GM12891 (cell line): ENCODE data around the gene ALOX12B.
A peak's percentile ranks its signal among the peaks of the same experiment; 100 is the strongest.
"Not testable (repeated sequence)": the region's sequence is repeated elsewhere in the genome, so short reads cannot be mapped to it uniquely, and the experiment has no call there.

Experiments
- DNase-seq: peaks from one replicate; pipeline ENCODE4 v3.0.0; 2011; ENCODE audit warnings: low spot score; ENCODE audit not compliant: insufficient read length
- FAIRE-seq: peaks from 2 replicates; lab custom pipeline; 2011; peaks lifted over from hg19 to GRCh38; lab: Jason Lieb, UNC
- PAX5 ChIP-seq: IDR thresholded peaks from 2 replicates; pipeline ENCODE4 v1.6.1; 2011; ENCODE audit warnings: low read length, moderate library complexity, mild to moderate bottlenecking; ENCODE audit not compliant: insufficient read depth, severe bottlenecking
- POLR2A ChIP-seq: IDR thresholded peaks from 2 replicates; pipeline ENCODE4 v1.6.1; 2011; ENCODE audit warnings: low read depth, low read length, control low read depth
- POLR2AphosphoS5 ChIP-seq: IDR thresholded peaks from 2 replicates; pipeline ENCODE4 v1.6.1; 2011; ENCODE audit warnings: low read depth, low read length, control low read depth
- POU2F2 ChIP-seq: IDR thresholded peaks from 2 replicates; pipeline ENCODE4 v1.6.1; 2011; ENCODE audit warnings: low read depth, mild to moderate bottlenecking, control low read depth, low read length, moderate library complexity
- SPI1 ChIP-seq: IDR thresholded peaks from 2 replicates; pipeline ENCODE4 v1.6.1; 2011; ENCODE audit warnings: low read depth, low read length, control low read depth
- TAF1 ChIP-seq: IDR thresholded peaks from 2 replicates; pipeline ENCODE4 v1.6.1; 2011; ENCODE audit warnings: low read depth, low read length, control low read depth

ALOX12B gene

GRCh38 chr17:8066841-8067775, 20.4 kb downstream of the ALOX12B start:
- FAIRE-seq (no peak), DNase-seq (no peak)
- TF ChIP-seq TAF1 (no peak), PAX5 (no peak), POLR2AphosphoS5 (no peak), POU2F2 (no peak), POLR2A (no peak), SPI1 (no peak)

- DNase-seq: no peak
- no peak for FAIRE-seq
- TF ChIP-seq POU2F2 (no peak), TAF1 (no peak), POLR2A (no peak), SPI1 (no peak), PAX5 (no peak), POLR2AphosphoS5 (no peak)
These were observed 22.9 kb downstream of the ALOX12B start for GRCh38 chr17:8064561-8065019.

GRCh38 chr17:8063761-8064534, 23.6 kb downstream of the ALOX12B start:
- no peak for FAIRE-seq
- no peak for TF ChIP-seq POU2F2
- no peak for TF ChIP-seq POLR2AphosphoS5
- no peak for TF ChIP-seq POLR2A
- TF ChIP-seq SPI1: no peak
- no peak for DNase-seq

DNA sequence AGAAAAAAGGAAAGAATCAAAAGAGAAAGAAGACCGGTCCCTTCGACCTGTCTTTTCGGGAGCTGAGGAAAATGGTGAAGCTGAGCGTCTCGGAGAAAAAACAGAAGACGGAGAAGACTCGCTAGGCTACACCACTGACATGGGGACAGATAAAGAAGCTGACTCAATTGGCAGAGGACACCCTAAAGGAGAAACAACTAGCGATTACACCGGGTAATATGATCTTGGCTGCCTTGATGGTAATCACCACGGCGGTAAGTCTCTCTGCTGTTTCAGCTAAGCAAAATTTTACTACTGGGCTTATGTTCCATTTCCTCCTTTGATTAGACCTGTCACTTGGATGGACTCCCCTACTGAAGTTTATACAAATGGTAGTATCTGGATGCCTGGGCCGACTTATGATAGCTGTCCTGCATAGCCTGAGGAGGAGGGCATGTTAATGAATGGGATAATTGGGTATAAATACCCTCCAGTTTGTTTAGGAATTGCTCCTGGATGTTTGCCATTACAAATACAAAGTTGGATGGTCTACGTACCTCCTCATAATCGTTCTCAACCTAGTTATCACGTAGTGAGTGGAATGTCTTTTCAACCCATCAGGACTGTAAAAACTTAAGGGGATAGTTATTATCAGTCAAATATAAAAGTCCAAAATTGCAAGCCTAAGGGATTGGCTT, 24.6 kb downstream of the ALOX12B start:
- no peak for DNase-seq
- no peak for FAIRE-seq
- TF ChIP-seq TAF1 (no peak), POLR2AphosphoS5 (no peak), SPI1 (no peak), POLR2A (no peak), POU2F2 (no peak), PAX5 (no peak)

DNA sequence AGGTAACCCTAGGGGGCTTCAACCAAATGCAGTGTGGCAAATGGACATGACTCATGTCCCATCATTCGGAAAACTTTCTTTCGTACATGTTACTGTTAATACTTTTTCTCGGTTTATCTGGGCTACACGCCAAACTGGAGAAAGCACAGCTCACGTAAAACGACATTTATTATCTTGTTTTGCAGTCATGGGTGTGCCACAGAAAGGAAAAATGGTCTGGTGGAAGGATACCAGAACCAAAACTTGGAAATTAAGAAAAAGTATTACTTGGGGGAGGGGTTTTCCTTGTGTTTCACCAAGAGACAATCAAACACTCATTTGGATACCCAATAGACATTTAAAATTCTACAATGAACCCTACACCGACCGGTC, 25.1 kb downstream of the ALOX12B start:
- FAIRE-seq (no peak), DNase-seq (no peak)
- TF ChIP-seq POU2F2 (no peak), SPI1 (no peak), TAF1 (no peak), PAX5 (no peak), POLR2A (no peak), POLR2AphosphoS5 (no peak)

DNA sequence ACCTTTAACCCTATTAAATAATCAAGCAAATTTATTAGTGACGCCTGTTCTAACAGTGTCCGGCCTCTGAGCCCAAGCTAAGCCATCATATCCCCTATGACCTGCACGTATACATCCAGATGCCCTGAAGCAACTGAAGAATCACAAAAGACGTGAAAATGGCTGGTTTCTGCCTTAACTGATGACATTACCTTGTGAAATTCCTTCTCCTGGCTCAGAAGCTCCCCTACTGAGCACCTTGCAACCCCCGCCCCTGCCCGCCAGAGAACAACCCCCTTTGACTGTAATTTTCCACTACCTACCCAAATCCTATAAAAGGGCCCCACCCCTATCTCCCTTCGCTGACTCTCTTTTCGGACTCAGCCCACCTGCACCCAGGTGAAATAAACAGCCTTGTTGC, 25.7 kb downstream of the ALOX12B start:
- not testable (repeated sequence) for FAIRE-seq, DNase-seq

GRCh38 chr17:8060274-8060673, 27.2 kb downstream of the ALOX12B start:
- TF ChIP-seq POLR2AphosphoS5 (no peak), TAF1 (no peak), POU2F2 (no peak), POLR2A (no peak), PAX5 (no peak), SPI1 (no peak)
- DNase-seq (no peak), FAIRE-seq (peak; percentile 84)

DNA sequence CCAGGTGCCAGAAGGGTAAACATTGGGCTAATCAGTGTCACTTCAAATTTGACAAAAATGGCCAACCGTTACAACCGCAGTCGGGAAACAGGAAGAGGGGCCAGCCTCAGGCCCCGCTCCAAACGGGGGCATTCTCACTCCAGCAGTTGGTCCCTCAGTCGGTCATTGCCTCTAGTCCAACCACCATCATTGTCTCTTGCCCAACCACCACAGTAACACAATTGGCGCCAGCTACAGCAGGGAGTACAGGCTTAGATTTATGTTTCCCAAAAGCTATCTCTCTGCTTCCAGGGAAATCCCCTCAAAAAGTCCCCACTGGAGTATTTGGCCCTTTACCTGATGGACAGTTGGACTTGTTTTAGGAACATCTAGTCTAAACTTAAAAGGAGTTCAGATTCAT, 28.4 kb downstream of the ALOX12B start:
- DNase-seq (no peak), FAIRE-seq (no peak)
- no peak for TF ChIP-seq POLR2AphosphoS5
- no peak for TF ChIP-seq POLR2A
- no peak for TF ChIP-seq TAF1
- no peak for TF ChIP-seq SPI1
- TF ChIP-seq POU2F2: no peak
- TF ChIP-seq PAX5: no peak

GRCh38 chr17:8057691-8058114, 29.8 kb downstream of the ALOX12B start:
- no peak for DNase-seq
- no peak for TF ChIP-seq TAF1
- FAIRE-seq: peak; percentile 97

- DNase-seq: no peak
- no peak for FAIRE-seq
- TF ChIP-seq POLR2A: no peak
- TF ChIP-seq TAF1: no peak
- no peak for TF ChIP-seq SPI1
- TF ChIP-seq POLR2AphosphoS5: no peak
- TF ChIP-seq POU2F2: no peak
- TF ChIP-seq PAX5: no peak
These were observed 30.4 kb downstream of the ALOX12B start for GRCh38 chr17:8056976-8057625.
